CD4-positive, alpha-beta T cell treated with Interleukin-1 beta for 1 hour (primary cell): ENCODE data around the gene CENPVL2.
"Not testable (repeated sequence)": the region's sequence is repeated elsewhere in the genome, so short reads cannot be mapped to it uniquely, and the experiment has no call there.

Source experiments
- DNase-seq, 2 donors: peaks; one replicate each; pipeline ENCODE4 v3.0.0-alpha.2; 2020 to 2022

Gene CENPVL2

GRCh38 chrX:51682720-51683062 lies at the start of gene CENPVL2:
CENPVL2 (minus strand) TSS chrX:51682831; CDS start chrX:51682831, 0 bp downstream.
- DNase-seq, result not testable (repeated sequence)

GRCh38 chrX:51728202-51728601 lies 45.6 kb upstream of the CENPVL2 start:
- no peak for DNase-seq

GRCh38 chrX:51712943-51713647 lies 30.5 kb upstream of the CENPVL2 start:
- not testable (repeated sequence) for DNase-seq

- DNase-seq, result not testable (repeated sequence)
These were observed 27.9 kb upstream of the CENPVL2 start, which contains the start of gene CENPVL1 for GRCh38 chrX:51710277-51711164. CENPVL1 (plus strand) TSS chrX:51710512; CDS start chrX:51710512, 0 bp downstream.

- no peak for DNase-seq
These were observed 14.8 kb upstream of the CENPVL2 start for GRCh38 chrX:51697397-51697796.

GRCh38 chrX:51694254-51694653 lies 11.6 kb upstream of the CENPVL2 start:
- no peak for DNase-seq

- not testable (repeated sequence) for DNase-seq
These were observed 567 bp downstream of the CENPVL2 start for GRCh38 chrX:51681808-51682719.

GRCh38 chrX:51679689-51680433 lies 2.8 kb downstream of the CENPVL2 start:
- DNase-seq, result not testable (repeated sequence)

GRCh38 chrX:51665981-51666380 lies 16.6 kb downstream of the CENPVL2 start:
- DNase-seq, result no peak

GRCh38 chrX:51643377-51643776 lies 39.3 kb downstream of the CENPVL2 start:
- no peak for DNase-seq

GRCh38 chrX:51641421-51642021 lies 41.1 kb downstream of the CENPVL2 start:
- DNase-seq, result peak in 1 of 2 donors; percentile 13

- not testable (repeated sequence) for DNase-seq
These were observed 46.1 kb downstream of the CENPVL2 start for GRCh38 chrX:51636511-51636910.
